Vagina (tissue), 2 donors: ENCODE data around the gene NCAPD2. TPM values are rescaled to one million over a fixed set of nuclear protein-coding genes. Genes with fewer than 3 reads are reported as not detected.
"Not testable (repeated sequence)": the region's sequence is repeated elsewhere in the genome, so short reads cannot be mapped to it uniquely, and the experiment has no call there.

ENCODE experiments used
- DNase-seq, 2 donors: peaks; one replicate each; pipeline ENCODE4 v3.0.0-alpha.2; 2017; ENCODE audit errors: extremely low spot score in 2 of 2
- H3K27ac ChIP-seq: fragments of 200-600 bp; sonication (generic); one replicate; pipeline ENCODE4 v1.5.1; 2019
- H3K27me3 ChIP-seq: fragments of 200-600 bp; sonication (generic); one replicate; pipeline ENCODE4 v1.5.1; 2019
- H3K36me3 ChIP-seq, 2 donors: fragments of 200-600 bp; sonication (generic); one replicate each; pipeline ENCODE4 v1.5.1; 2017 to 2019
- H3K4me1 ChIP-seq: fragments of 200-600 bp; sonication (generic); one replicate; pipeline ENCODE4 v1.5.1; 2019
- H3K4me3 ChIP-seq, 2 donors: fragments of 200-600 bp; sonication (generic); 1 replicate in 1 of 2; 2 replicates in 1 of 2; pipeline ENCODE4 v1.5.1; 2016 to 2019
- H3K9me3 ChIP-seq: fragments of 200-600 bp; sonication (generic); one replicate; pipeline ENCODE4 v1.5.1; 2019
- CTCF ChIP-seq, 3 experiments: fragments of 450-650 bp in 2 of 3; fragments of 200-600 bp in 1 of 3; sonication (generic) in 1 of 3; IDR thresholded peaks; one replicate each; pipeline ENCODE4 v1.5.1; 2017 to 2019; ENCODE audit warnings: antibody characterized with exemption in 3 of 3, mild to moderate bottlenecking in 2 of 3, moderate library complexity in 2 of 3
- POLR2A ChIP-seq, 2 donors: fragments of 450-650 bp; IDR thresholded peaks; one replicate each; pipeline ENCODE4 v1.6.1; 2017; ENCODE audit warnings: antibody characterized with exemption in 2 of 2, mild to moderate bottlenecking in 2 of 2, moderate library complexity in 2 of 2
- POLR2AphosphoS5 ChIP-seq, 2 donors: sonication (generic); formaldehyde crosslinking; IDR thresholded peaks; one replicate each; pipeline ENCODE4 v1.9.0; 2017; ENCODE audit warnings: antibody characterized with exemption in 2 of 2, mild to moderate bottlenecking in 2 of 2, low read depth in 1 of 2; ENCODE audit not compliant: insufficient read depth in 1 of 2
- intact Hi-C: fragments of 100-400 bp; cut with DNase I; formaldehyde crosslinking; loops from one replicate; pipeline ENCODE4 v1.15.1; 2023
- total RNA-seq: library from RNA; depleted of rRNA; stranded (reverse); fragments of >200 nt; gene quantifications from one replicate; pipeline ENCODE4 v1.2.3, GENCODE V29; 2016

Gene NCAPD2
- total RNA-seq, 1 donor from 2014 or later: 25.5 TPM

- Histone ChIP-seq H3K36me3 (no peaks in the 10 kb centered on the region), H3K4me1 (peaks cover 2% of the 10 kb centered on the region), H3K27me3 (no peaks in the 10 kb centered on the region), H3K9me3 (no peaks in the 10 kb centered on the region), H3K4me3 (no peak overlapping the region), H3K27ac (no peak overlapping the region)
- DNase-seq: no peak
- TF ChIP-seq POLR2A (IDR thresholded peaks at IDR 0.05) (no peak), CTCF (IDR thresholded peaks at IDR 0.05) (no peak), POLR2AphosphoS5 (IDR thresholded peaks at IDR 0.05; ENCODE audit: insufficient read depth in 1 of 2, low read depth in 1 of 2) (no peak)
- intact Hi-C loops: no loop called here
Observed at GRCh38 chr12:6476489-6476888, 17.4 kb upstream of the NCAPD2 start.

DNA sequence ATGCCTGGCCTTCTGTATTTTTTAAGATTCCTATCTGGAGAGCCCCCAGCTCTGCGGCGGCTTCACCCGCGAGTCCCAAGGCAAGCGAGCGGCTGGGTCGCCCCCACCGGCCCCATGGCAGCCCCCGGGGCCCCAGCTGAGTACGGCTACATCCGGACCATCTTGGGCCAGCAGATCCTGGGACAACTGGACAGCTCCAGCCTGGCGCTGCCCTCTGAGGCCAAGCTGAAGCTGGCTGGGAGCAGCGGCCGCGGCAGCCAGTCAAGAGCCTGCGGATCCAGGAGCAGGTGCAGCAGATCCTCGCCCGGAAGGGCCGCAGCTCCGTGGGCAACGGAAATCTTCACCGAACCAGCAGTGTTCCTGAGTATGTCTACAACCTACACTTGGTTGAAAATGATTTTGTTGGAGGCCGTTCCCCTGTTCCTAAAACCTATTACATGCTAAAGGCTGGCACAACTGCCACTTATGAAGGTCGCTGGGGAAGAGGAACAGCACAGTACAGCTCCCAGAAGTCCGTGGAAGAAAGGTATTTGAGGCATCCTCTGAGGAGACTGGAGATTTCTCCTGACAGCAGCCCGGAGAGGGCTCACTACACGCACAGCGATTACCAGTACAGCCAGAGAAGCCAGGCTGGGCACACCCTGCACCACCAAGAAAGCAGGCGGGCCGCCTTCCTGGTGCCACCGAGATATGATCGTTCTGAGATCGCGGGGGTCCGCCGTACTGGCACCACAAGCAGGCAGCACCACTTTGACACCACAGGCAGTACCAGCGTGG is 16.1 kb upstream of the NCAPD2 start:
- H3K27me3 ChIP-seq, H3K27ac ChIP-seq, H3K4me3 ChIP-seq, DNase-seq, H3K9me3 ChIP-seq, H3K4me1 ChIP-seq, intact Hi-C loops, H3K36me3 ChIP-seq: not testable (repeated sequence)

DNA sequence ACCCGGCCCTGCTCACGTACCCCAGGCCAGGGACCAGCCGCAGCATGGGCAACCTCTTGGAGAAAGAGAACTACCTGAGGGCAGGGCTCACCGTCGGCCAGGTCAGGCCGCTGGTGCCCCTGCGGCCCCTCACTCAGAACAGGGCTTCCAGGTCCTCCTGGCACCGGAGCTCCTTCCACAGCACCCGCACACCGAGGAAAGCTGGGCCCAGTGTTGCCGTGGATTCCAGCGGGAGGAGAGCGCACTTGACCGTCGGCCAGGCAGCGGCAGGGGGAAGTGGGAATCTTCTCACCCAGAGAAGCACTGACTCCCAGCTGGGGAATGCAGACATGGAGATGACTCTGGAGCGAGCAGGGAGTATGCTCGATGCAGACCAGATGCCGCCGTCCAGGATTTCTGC is 15.5 kb upstream of the NCAPD2 start:
- Histone ChIP-seq H3K36me3 (no peaks in the 10 kb centered on the region), H3K4me3 (no peak overlapping the region), H3K4me1 (no peaks in the 10 kb centered on the region), H3K9me3 (no peaks in the 10 kb centered on the region), H3K27ac (no peak overlapping the region), H3K27me3 (no peaks in the 10 kb centered on the region)
- intact Hi-C loops: no loop called here
- TF ChIP-seq POLR2AphosphoS5 (IDR thresholded peaks at IDR 0.05; ENCODE audit: insufficient read depth in 1 of 2, low read depth in 1 of 2): no peak
- TF ChIP-seq CTCF (IDR thresholded peaks at IDR 0.05): no peak
- TF ChIP-seq POLR2A (IDR thresholded peaks at IDR 0.05): no peak
- DNase-seq: no peak

DNA sequence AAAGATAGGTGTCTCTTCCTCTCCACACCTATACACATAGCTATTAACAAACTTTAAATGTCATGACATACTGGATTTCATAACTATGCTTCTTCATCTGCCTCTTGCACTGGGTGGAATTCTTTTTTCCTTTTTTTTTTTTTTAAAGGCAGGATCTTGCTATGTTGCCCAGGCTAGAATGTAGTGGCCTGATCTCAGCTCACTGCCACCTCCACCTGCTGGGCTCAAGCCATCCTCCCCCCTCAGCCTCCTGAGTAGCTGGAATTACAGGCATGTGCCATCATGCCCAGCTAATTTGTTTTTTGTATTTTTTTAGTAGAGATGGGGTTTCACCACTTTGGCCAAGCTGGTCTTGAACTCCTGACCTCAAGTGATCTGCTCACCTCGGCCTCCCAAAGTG is 5.7 kb upstream of the NCAPD2 start:
- no peak for TF ChIP-seq POLR2A (IDR thresholded peaks at IDR 0.05)
- TF ChIP-seq POLR2AphosphoS5 (IDR thresholded peaks at IDR 0.05; ENCODE audit: insufficient read depth in 1 of 2, low read depth in 1 of 2): no peak
- no peak for TF ChIP-seq CTCF (IDR thresholded peaks at IDR 0.05)

DNA sequence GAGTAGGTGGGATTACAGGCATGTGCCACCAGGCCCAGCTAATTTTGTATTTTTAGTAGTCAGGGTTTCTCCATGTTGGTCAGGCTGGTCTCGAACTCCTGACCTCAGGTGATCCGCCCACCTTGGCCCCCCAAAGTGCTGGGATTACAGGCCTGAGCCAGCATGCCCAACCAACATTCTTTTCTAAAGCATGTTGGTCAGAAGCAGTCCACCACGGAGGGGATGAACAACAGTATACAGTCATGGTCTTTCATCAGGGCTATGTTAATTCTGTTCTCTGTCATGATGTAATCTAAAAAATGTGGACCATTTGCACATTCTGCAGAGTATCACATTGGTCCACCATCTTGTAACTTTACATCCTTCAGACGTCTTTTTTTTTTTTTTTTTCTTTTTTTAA is 4.5 kb upstream of the NCAPD2 start:
- peaks cover 13% of the 10 kb centered on the region for H3K4me1 ChIP-seq
- no peak for TF ChIP-seq CTCF (IDR thresholded peaks at IDR 0.05)
- peaks cover 0 to 6% of the 10 kb centered on the region in 2 donors for H3K36me3 ChIP-seq
- H3K4me3 ChIP-seq: no peak overlapping the region
- no peaks in the 10 kb centered on the region for H3K9me3 ChIP-seq
- intact Hi-C loops: no loop called here
- no peaks in the 10 kb centered on the region for H3K27me3 ChIP-seq
- no peak for DNase-seq
- H3K27ac ChIP-seq: no peak overlapping the region

More for the DNA sequence above, 5.7 kb upstream of the NCAPD2 start:
- H3K4me1 ChIP-seq: peaks cover 10% of the 10 kb centered on the region
- peaks cover 0 to 6% of the 10 kb centered on the region in 2 donors for H3K36me3 ChIP-seq
- no peak overlapping the region for H3K4me3 ChIP-seq
- DNase-seq: no peak
- no peak overlapping the region for H3K27ac ChIP-seq
- no peaks in the 10 kb centered on the region for H3K27me3 ChIP-seq
- intact Hi-C loops: no loop called here
- H3K9me3 ChIP-seq: no peaks in the 10 kb centered on the region

DNA sequence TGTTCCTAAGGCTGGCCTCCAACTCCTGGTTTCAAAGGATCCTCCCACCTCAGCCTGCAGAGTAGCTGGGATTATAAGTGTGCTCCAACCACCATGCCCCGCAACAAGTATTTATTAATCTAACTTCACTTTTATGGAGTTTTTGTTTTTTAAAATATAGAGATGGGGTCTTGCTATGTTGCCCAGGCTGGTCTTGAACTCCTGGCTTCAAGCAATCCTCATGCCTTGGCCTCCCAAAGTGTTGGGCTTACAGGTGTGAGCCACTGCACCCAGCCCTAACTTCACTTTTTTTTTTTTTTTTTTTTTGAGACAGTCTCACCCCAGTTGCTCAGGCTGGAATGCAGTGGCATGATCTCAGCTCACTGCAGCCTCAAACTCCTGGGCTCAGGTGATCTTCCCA is 3.2 kb upstream of the NCAPD2 start:
- H3K27me3 ChIP-seq, H3K9me3 ChIP-seq, H3K36me3 ChIP-seq, H3K27ac ChIP-seq, H3K4me3 ChIP-seq, DNase-seq: not testable (repeated sequence)
- intact Hi-C loops: loop anchor here (5.0 kb wide), 1 partner anchor 42 kb away; the partner anchor contains the start of gene GAPDH
- H3K4me1 ChIP-seq: peaks cover 25% of the 10 kb centered on the region
